IgD-negative memory B cell (primary cell): ENCODE results near the gene NHEJ1. TPM values are rescaled to one million over a fixed set of nuclear protein-coding genes. Genes with fewer than 3 reads are reported as not detected.
A peak's percentile ranks its signal among the peaks of the same experiment; 100 is the strongest.

Experiments used
- H3K27ac Mint-ChIP-seq, 3 donors: one replicate each; pipeline ENCODE4 v1.8.0; 2020 to 2022; ENCODE audit warnings: mild to moderate bottlenecking in 3 of 3, mixed read lengths in 3 of 3, moderate library complexity in 1 of 3
- H3K27me3 Mint-ChIP-seq: one replicate; pipeline ENCODE4 v1.8.0; 2021; ENCODE audit warnings: mixed read lengths
- H3K36me3 Mint-ChIP-seq: one replicate; pipeline ENCODE4 v1.8.0; 2020; ENCODE audit warnings: mild to moderate bottlenecking, mixed read lengths
- H3K4me1 Mint-ChIP-seq, 3 donors: one replicate each; pipeline ENCODE4 v1.8.0; 2020 to 2022; ENCODE audit warnings: mixed read lengths in 3 of 3, mild to moderate bottlenecking in 1 of 3
- H3K4me3 Mint-ChIP-seq, 4 donors: one replicate each; pipeline ENCODE4 v1.8.0; 2020 to 2022; ENCODE audit warnings: mild to moderate bottlenecking in 4 of 4, mixed read lengths in 4 of 4, moderate library complexity in 3 of 4
- H3K9me3 Mint-ChIP-seq, 3 donors: one replicate each; pipeline ENCODE4 v1.8.0; 2020 to 2021; ENCODE audit warnings: mixed read lengths in 3 of 3, mild to moderate bottlenecking in 1 of 3
- polyA plus RNA-seq: library from polyadenylated mRNA; unstranded; fragments of 300-500 nt; fragmentation: Illumina TruSeq; gene quantifications from one replicate; pipeline ENCODE4 v1.2.3, GENCODE V29; 2021

Gene NHEJ1
- polyA plus RNA-seq, 1 donor from 2014 or later: 22.9 TPM

DNA sequence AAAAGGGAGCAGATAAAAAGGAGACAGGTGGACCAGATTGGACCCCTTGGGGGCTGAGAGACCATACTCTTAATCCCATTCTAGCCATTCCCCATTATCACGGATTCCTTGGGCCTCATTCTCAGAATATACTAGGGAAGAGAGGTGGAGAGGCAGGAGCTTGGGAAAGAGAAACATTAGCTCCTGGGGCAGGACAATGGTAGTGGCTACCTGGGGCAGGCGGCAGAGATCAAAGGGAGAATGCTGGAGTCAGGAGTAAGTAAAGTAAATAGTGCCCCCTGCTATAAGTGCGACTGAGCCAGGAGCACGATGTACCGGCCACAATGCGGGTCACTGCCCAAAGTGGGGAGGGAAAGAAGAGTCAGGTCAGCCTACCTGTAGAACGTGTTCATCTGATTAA, 79.5 kb downstream of the NHEJ1 start:
- peak overlapping the region in 1 of 4 donors; percentile 24 for H3K4me3 Mint-ChIP-seq
- H3K4me1 Mint-ChIP-seq: peaks cover 3 to 23% (median 11%) of the 10 kb centered on the region in 3 donors
- no peaks in the 10 kb centered on the region for H3K27me3 Mint-ChIP-seq
- peak overlapping the region in 1 of 3 donors; percentile 3 for H3K27ac Mint-ChIP-seq
- peaks cover 0 to 2% (median 0%) of the 10 kb centered on the region in 3 donors for H3K9me3 Mint-ChIP-seq
- peaks cover 2% of the 10 kb centered on the region for H3K36me3 Mint-ChIP-seq

DNA sequence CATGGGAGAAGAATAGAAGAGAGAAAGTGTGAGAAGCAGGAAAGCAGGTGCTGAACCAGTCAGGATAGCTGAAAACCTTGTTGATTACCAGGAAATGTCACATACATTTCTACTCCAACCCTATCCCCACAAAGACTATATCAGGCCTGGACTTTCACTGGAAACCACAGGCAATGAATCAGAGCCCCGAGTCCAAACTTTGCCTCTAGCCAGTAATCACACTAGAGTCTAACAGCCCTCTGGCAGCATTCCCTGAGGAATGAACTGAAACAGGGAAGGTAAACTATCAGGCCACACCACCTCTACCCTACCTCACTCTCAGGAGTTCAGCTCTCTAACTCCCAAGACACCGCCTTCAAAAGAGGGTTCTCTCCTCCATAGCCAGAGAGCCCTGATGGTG, 81.2 kb downstream of the NHEJ1 start:
- Mint-ChIP-seq H3K27ac (no peak overlapping the region), H3K27me3 (no peaks in the 10 kb centered on the region), H3K9me3 (no peaks in the 10 kb centered on the region), H3K4me3 (no peak overlapping the region), H3K4me1 (peaks cover 0 to 20% (median 11%) of the 10 kb centered on the region in 3 donors), H3K36me3 (peaks cover 5% of the 10 kb centered on the region)

DNA sequence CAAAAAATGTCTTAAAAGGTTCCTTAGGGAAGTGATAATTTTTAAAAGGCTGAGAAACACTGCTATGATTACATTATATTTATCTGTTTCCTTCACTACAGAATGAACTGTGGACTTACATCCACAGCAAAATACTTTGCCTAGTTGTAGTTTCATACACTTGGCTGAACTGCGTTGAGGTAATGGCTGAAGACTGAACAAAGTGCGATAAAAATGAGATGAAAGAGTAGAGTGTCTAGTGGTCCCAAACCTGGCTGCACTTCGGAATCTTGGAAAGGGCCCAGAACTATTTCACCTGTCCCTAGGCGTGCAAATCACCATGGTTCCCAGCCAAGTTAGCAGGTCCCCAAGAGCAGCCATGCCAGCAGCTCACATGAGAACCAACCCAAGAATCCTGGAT, 81.7 kb downstream of the NHEJ1 start:
- H3K27me3 Mint-ChIP-seq: no peaks in the 10 kb centered on the region
- H3K9me3 Mint-ChIP-seq: no peaks in the 10 kb centered on the region
- H3K4me1 Mint-ChIP-seq: peaks cover 0 to 20% (median 11%) of the 10 kb centered on the region in 3 donors
- H3K36me3 Mint-ChIP-seq: peaks cover 8% of the 10 kb centered on the region
- no peak overlapping the region for H3K4me3 Mint-ChIP-seq
- H3K27ac Mint-ChIP-seq: no peak overlapping the region

DNA sequence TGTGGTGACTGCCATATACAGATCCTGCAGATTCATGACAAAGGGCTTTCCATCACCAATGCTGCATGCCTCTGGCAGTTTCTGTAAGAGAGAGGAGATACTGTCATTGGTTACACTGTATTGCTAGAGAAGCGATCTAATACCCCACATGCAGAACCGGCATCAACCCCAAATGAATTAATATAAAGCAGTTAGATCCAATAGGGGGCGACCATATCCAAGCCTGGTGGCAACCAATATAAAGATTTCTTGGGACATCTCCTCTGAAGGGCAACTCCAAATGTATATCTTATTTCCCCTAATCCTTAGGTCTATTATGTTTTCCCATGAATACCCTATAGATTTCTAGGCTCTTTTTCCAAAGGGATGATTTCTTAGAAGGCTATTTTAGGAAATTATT, 82.5 kb downstream of the NHEJ1 start:
- Mint-ChIP-seq H3K27me3 (no peaks in the 10 kb centered on the region), H3K4me3 (no peak overlapping the region), H3K9me3 (no peaks in the 10 kb centered on the region), H3K36me3 (peaks cover 7% of the 10 kb centered on the region), H3K4me1 (peaks cover 0 to 19% (median 11%) of the 10 kb centered on the region in 3 donors), H3K27ac (no peak overlapping the region)

DNA sequence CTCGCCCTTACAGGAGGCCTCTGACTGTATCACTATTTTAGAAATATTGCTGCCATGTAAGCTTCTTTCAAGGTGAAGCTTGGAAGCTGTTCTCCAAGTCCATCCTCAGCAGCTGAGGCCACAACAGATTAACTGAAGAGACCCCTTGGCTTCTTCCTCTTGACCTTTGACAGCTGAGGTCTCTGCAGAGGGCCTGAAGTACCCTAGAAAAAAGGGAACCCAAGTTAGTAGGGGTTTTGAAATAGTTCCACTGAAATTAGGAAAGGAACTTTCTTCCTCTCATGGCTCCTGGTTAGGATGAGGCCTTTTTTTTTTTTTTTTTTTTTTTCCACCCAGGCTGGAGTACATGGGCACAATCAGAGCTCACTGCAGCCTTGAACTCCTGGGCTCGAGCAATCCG, 84.4 kb downstream of the NHEJ1 start:
- Mint-ChIP-seq H3K27ac (no peak overlapping the region), H3K9me3 (no peaks in the 10 kb centered on the region), H3K4me1 (no peaks in the 10 kb centered on the region), H3K27me3 (no peaks in the 10 kb centered on the region), H3K36me3 (peaks cover 12% of the 10 kb centered on the region), H3K4me3 (no peak overlapping the region)

DNA sequence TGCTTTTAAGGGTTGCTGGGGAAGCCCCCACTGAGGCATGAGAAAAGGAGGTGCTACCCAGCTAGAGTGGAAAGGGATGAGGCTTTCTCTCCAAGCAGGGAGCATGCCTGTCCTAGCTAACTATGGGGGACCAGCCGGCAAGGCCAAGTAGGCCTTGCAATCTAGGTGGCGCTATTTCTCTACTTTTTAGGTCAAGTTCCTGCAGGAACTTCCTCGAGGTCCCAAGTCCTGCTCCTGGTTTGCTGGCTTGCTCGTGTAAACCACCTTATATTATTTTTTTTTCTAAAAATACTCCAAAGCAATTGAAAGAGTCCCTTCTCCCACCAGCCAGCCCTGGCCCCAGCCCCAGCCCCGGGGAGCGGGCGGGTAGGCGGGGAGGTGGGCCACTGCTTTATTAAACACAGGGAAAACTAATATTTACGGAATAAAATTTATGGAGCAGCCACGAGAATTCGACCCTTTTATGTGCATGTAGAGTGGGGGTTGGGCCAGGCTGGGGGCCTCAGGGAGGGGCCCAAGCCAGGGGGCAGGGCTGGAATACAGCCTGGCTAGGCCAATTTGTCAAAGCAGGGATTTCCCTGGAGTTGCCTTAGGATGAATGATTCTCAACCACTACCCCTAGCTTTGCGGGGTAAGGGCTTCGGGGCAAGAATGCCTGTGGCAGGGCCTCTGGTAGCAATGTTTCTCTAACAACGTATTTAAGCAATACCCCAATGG, 87.0 kb downstream of the NHEJ1 start:
- Mint-ChIP-seq H3K27ac (no peak overlapping the region), H3K36me3 (peaks cover 14% of the 10 kb centered on the region), H3K4me1 (no peaks in the 10 kb centered on the region), H3K4me3 (peak overlapping the region in 1 of 4 donors; percentile 5), H3K9me3 (no peaks in the 10 kb centered on the region), H3K27me3 (no peaks in the 10 kb centered on the region)

DNA sequence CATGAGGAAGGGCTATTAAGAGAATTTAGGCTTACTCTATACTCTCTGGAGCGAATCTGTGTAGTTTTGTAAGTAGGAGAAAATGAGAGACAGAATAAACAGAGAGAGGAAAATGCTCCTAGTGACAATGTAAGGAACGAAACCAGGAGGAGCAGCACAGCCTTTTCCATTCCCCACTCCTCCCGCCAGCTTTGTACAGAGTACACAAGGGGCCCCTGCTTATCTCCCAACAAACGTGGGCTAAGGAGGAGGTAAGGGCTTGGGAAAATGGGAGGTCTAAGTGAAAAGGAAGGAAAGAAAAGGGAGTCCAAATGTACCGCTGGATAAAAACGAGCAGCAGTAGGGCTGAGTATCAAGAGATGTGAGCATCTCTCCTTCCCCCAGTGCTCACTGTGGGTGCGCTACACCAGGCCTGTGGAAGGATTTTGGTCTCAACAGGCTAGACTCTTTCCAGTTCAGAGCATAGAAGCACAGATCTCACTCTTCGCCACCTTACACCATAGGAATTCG, 87.8 kb downstream of the NHEJ1 start:
- Mint-ChIP-seq H3K27me3 (no peaks in the 10 kb centered on the region), H3K4me3 (no peak overlapping the region), H3K27ac (no peak overlapping the region), H3K36me3 (peaks cover 14% of the 10 kb centered on the region), H3K9me3 (no peaks in the 10 kb centered on the region), H3K4me1 (no peaks in the 10 kb centered on the region)

DNA sequence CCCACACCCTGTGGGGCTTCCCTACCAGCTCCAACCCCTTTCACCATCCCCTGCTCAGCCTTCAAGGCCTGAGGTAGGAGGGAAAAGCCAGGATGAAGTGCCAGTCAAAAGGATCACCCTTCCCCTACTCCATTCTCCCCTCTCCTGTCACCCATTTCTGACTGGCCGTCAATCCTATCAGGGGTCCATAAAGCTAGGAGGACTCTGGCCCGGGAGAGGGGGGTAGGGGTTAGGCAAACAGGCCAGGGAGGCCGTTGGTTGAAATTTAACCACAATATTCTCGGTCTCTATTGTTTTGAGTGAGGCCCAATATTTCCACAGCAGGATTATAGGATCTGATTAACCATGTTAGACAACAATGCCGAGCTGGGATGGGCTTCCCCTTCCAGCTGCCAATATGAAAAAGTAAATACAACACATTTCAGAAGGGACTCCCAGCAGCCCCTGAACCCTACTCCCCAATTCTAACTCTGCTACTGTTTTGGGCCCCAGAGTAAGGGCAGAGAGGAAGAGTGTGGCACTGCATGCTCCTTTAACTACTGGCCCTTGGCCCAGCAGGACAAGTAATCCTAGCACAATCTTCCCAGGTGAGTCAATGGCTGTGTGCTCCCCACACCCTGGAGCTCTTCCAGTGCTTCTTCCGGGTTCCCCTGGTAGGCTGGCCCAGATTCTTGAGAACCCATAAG, 89.3 kb downstream of the NHEJ1 start:
- no peak overlapping the region for H3K4me3 Mint-ChIP-seq
- H3K4me1 Mint-ChIP-seq: no peaks in the 10 kb centered on the region
- H3K27ac Mint-ChIP-seq: no peak overlapping the region

DNA sequence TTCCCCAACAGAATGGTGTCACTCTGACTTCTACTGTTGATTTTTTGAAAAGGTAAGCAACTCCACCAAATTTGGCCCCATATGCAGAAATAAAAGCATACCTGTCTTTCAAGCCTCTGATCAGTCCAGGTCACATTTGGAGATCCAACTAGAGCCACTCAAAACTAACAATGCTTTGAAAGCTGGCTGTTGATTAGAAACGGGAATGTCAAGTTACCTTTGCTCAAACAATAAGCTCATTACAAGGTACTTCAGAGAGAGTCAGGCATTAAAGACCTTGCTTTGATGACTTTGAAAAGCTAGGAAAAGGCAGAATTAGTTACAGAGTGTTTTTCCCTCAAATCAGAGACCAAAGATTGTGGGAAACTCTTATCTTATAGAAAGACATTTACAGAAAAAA, 95.1 kb downstream of the NHEJ1 start:
- H3K4me3 Mint-ChIP-seq: no peak overlapping the region
- peaks cover under 1% of the 10 kb centered on the region for H3K36me3 Mint-ChIP-seq
- peaks cover 0 to 5% (median 3%) of the 10 kb centered on the region in 3 donors for H3K4me1 Mint-ChIP-seq
- H3K27me3 Mint-ChIP-seq: peaks cover 17% of the 10 kb centered on the region
- H3K27ac Mint-ChIP-seq: no peak overlapping the region
- H3K9me3 Mint-ChIP-seq: no peaks in the 10 kb centered on the region

More for the DNA sequence above, 89.3 kb downstream of the NHEJ1 start:
- H3K36me3 Mint-ChIP-seq: peaks cover 14% of the 10 kb centered on the region
- no peaks in the 10 kb centered on the region for H3K27me3 Mint-ChIP-seq
- no peaks in the 10 kb centered on the region for H3K9me3 Mint-ChIP-seq

DNA sequence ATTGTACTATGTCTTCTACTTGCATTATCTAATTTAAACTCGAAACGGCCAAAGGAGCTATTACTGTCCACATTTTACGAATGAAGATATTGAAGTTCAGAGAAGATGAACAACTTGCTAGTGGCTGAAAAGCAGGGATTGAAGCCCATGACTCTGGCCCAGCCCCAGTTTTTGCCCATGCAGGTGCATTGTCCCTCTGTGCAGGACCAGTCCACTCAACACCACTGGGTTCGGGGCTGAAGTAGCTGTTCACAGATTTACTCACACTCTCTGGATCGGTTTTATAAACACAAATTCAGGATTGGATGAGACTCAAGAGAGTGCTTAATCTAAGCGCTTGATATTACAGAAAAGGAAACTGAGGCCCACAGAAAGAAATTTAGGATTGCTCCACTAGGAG, 98.5 kb downstream of the NHEJ1 start:
- Mint-ChIP-seq H3K9me3 (no peaks in the 10 kb centered on the region), H3K4me1 (peaks cover 2 to 17% (median 5%) of the 10 kb centered on the region in 3 donors), H3K27ac (no peak overlapping the region), H3K27me3 (peaks cover 35% of the 10 kb centered on the region), H3K4me3 (no peak overlapping the region), H3K36me3 (no peaks in the 10 kb centered on the region)

DNA sequence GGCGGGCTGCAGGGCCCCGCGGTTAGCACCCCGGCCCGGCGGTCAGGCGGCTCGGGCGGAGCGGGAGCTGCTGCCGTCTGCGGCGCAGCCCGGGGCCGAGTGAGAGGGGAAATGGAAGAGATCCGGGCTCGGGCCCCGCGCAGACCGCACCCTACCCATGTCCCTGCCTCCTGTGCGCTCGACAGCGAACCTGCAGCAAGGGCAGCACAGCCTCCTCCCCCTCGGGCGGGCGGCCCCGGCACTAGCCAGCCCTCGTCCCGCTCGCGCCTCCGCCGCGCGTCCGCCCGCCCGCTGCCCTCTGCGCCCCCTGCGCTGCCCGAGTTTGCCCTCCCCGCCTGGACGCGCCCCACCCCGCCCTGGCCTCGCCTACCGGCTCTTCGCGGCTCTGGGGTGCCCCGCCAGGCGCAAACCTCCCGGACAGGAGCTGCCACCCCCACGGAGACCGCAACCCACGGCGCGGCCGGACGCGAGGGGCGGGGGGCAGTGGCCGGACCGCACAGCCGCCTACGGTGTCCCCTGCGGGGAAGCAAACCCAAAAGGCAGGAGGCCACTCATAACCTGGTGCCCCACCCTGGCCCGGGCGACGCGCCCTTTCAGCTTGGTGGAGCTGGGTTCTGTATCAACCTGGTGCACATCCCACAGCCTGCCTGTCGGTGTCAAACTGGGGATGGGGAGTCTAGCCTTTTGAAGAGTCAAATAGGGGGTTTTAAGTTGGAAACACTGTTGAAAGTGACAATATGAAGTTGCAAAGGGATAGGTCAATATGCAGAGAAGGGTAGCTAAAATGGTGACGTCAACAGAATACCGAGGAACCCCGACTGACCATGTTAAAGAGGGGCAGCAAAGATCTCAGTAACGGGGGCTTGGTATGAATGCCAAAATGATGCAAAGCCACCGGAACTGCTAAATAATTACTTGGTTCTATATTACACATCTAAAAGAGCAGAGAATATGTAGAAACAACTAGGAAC, 99.5 kb downstream of the NHEJ1 start, which contains the start of gene IHH:
IHH (minus strand) TSS at position 101 of the 971 bp plus-strand sequence. CDS start 454 bp downstream, outside the sequence.
- peak within 1 kb of the TSS in 2 of 3 donors; percentile 35 to 41 for H3K27ac Mint-ChIP-seq

DNA sequence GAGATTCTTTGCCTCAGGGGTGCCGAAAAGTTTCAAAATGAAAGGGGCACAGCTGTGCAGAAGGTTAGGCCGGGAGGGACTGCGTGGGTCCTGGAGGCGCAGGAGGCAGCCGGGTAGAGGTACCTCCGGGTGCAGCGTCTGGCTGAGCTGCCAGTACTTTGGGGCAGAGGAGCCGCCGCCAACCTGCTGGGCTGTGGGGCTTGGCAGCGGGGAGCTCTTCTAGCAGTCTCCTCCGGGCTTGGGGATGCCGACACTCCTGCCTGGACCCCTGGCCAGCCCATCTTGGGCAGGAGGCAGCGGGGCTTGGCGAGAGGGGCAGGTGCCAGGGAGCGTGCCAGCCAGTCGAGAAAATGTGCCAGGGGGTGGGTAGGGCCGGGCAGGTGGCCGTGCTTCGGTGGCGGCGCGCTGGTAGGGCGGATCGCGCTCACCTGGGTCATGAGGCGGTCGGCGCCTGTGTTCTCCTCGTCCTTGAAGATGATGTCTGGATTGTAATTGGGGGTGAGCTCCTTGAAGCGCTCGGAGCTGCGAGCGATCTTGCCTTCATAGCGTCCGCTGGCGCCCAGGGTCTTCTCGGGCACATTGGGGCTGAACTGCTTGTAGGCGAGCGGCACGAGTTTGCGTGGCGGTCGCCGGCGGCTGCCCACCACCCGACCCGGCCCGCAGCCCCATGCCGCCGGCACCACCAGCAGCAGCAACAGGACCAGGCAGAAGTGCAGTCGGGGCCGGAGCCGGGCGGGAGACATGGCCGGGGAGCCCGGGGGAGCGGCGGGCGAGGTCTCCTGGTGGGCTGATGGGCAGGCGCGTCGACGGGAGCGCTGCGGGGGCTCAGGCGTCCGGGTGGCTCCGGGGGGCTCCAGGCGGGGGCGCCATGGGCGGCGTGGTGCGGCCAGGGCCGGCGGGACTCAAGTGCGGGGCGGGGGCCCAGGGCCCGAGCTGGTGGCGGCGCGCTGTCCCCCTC, 100.6 kb downstream of the NHEJ1 start:
- peak overlapping the region in 3 of 4 donors; percentile 37 to 65 (median 63) for H3K4me3 Mint-ChIP-seq
- peaks cover 43% of the 10 kb centered on the region for H3K27me3 Mint-ChIP-seq
- H3K9me3 Mint-ChIP-seq: no peaks in the 10 kb centered on the region
- peaks cover 2 to 17% (median 5%) of the 10 kb centered on the region in 3 donors for H3K4me1 Mint-ChIP-seq
- H3K36me3 Mint-ChIP-seq: peaks cover 1% of the 10 kb centered on the region
- peak overlapping the region in 1 of 3 donors; percentile 35 for H3K27ac Mint-ChIP-seq

More for the DNA sequence above, 99.5 kb downstream of the NHEJ1 start, which contains the start of gene IHH:
- Mint-ChIP-seq H3K4me1 (peaks cover 2 to 17% (median 5%) of the 10 kb centered on the region in 3 donors), H3K27me3 (peaks cover 41% of the 10 kb centered on the region), H3K36me3 (peaks cover 1% of the 10 kb centered on the region), H3K9me3 (no peaks in the 10 kb centered on the region), H3K4me3 (peak within 1 kb of the TSS in 3 of 4 donors; percentile 24 to 63 (median 37))

DNA sequence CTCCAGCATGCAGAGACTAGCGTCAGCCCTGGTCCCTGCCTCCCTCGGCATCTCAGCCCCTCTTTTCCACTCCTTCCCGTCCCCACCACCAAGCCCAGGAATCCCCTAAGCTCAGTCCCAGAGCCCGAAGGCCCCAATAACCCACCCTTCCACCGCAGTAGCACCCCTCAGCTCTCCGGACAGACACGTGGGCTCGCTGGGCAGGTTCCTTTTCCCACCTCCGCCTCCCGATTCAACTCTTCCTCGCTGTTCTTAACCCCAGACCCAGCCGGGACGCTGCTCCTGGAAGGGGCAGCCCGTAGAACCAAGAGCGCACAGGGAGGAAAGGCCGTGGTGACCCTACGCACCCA, 101.3 kb downstream of the NHEJ1 start:
- peaks cover 1% of the 10 kb centered on the region for H3K36me3 Mint-ChIP-seq
- peak overlapping the region in 2 of 3 donors; percentile 5 to 35 for H3K27ac Mint-ChIP-seq
- H3K9me3 Mint-ChIP-seq: no peaks in the 10 kb centered on the region
- peaks cover 40% of the 10 kb centered on the region for H3K27me3 Mint-ChIP-seq
- H3K4me3 Mint-ChIP-seq: peak overlapping the region in 2 of 4 donors; percentile 50 to 65
- peaks cover 2 to 17% (median 5%) of the 10 kb centered on the region in 3 donors for H3K4me1 Mint-ChIP-seq
